GM12891 (cell line): ENCODE results near the gene CLEC1B.

Source experiments
- PAX5 ChIP-seq: IDR thresholded peaks from 2 replicates; pipeline ENCODE4 v1.6.1; 2011; ENCODE audit warnings: low read length, moderate library complexity, mild to moderate bottlenecking; ENCODE audit not compliant: insufficient read depth, severe bottlenecking
- POLR2A ChIP-seq: IDR thresholded peaks from 2 replicates; pipeline ENCODE4 v1.6.1; 2011; ENCODE audit warnings: low read depth, low read length, control low read depth
- POLR2AphosphoS5 ChIP-seq: IDR thresholded peaks from 2 replicates; pipeline ENCODE4 v1.6.1; 2011; ENCODE audit warnings: low read depth, low read length, control low read depth
- POU2F2 ChIP-seq: IDR thresholded peaks from 2 replicates; pipeline ENCODE4 v1.6.1; 2011; ENCODE audit warnings: low read depth, mild to moderate bottlenecking, control low read depth, low read length, moderate library complexity
- SPI1 ChIP-seq: IDR thresholded peaks from 2 replicates; pipeline ENCODE4 v1.6.1; 2011; ENCODE audit warnings: low read depth, low read length, control low read depth
- TAF1 ChIP-seq: IDR thresholded peaks from 2 replicates; pipeline ENCODE4 v1.6.1; 2011; ENCODE audit warnings: low read depth, low read length, control low read depth

DNA sequence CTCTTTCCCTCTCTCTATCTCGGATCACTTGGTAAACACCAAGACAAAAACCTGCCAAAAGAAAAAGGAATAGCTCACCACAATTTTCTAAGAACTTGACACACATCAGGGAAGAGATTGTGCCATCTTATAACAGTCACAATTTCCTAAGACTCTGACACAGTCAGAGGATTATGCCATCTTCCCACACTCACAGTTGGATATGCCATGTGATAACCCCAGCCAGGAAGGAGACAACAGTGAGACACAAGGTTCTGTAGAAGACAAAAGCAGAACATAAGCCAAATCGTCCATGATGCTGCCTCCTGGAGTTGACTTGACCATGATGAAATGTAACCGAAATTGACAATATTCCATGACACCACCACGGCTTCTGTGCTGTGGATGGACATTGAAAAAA, 28.8 kb upstream of the CLEC1B start:
- TF ChIP-seq POLR2A (no peak), SPI1 (no peak), POLR2AphosphoS5 (no peak), PAX5 (no peak), TAF1 (no peak), POU2F2 (no peak)
